ENCODE data around the gene SNAPC4.

- TF ChIP-seq POLR2AphosphoS5 (IDR thresholded peaks at IDR 0.05; ENCODE audit: low read depth, low read length) (no peak), SIN3A (IDR thresholded peaks at IDR 0.05; ENCODE audit: borderline replicate concordance, insufficient read depth, low read length) (no peak), REST (IDR thresholded peaks at IDR 0.05; ENCODE audit: insufficient read depth in 1 of 2, low read depth in 2 of 2, low read length in 2 of 2) (no peak), TAF1 (IDR thresholded peaks at IDR 0.05; ENCODE audit: borderline replicate concordance, insufficient read depth, low read length) (no peak)
These were observed 34.8 kb downstream of the SNAPC4 start for GRCh38 chr9:136364942-136365774.
